ENCODE measurements around the gene DNAJB8.

Gene DNAJB8

DNA sequence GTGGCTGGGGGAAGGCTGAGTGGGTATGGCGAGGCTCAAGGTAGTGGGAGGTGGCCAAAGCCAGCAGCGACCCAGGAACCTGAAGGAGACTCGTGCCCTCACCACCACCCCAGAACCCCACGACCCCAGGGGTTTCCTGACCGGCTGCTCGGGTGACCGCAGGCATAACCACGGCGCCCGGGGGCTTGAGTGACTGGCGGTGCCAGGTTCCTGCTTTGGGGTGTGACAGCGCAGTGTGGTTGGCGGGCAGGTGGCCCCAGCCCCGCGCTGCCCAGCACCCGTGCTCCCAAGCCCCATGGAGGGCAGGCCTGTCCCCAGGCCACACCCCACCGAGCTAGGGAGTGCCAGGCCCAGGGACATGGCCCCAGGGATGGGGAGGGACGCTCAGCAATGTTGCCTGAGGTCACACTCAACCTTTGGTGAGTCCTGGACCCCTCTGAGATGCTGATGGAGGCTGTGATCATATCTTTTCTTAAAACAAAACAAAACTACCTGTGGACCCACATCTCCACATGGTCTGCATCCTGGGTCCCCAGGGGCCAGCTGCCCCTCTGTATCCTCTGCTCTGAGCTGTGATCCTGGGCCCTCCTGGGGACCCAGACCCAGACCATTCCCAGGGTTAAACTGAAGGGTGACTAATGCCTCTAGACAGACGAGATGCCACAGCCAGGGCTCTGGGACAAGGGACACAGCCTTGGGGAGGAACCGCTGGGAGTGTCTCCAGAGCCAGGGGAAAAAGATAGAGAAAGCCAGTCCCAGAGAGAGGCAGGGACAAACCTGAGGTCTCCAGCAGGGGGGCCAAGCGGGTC is 13.0 kb downstream of the DNAJB8 start:
- no peak for DNase-seq (ENCODE audit: low spot score)
- H3K4me3 ChIP-seq, result no peak overlapping the region
- TF ChIP-seq, protein P1, sequence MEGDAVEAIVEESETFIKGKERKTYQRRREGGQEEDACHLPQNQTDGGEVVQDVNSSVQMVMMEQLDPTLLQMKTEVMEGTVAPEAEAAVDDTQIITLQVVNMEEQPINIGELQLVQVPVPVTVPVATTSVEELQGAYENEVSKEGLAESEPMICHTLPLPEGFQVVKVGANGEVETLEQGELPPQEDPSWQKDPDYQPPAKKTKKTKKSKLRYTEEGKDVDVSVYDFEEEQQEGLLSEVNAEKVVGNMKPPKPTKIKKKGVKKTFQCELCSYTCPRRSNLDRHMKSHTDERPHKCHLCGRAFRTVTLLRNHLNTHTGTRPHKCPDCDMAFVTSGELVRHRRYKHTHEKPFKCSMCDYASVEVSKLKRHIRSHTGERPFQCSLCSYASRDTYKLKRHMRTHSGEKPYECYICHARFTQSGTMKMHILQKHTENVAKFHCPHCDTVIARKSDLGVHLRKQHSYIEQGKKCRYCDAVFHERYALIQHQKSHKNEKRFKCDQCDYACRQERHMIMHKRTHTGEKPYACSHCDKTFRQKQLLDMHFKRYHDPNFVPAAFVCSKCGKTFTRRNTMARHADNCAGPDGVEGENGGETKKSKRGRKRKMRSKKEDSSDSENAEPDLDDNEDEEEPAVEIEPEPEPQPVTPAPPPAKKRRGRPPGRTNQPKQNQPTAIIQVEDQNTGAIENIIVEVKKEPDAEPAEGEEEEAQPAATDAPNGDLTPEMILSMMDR (IDR thresholded peaks at IDR 0.05), result no peak
- H3K27ac ChIP-seq, result no peak overlapping the region

DNA sequence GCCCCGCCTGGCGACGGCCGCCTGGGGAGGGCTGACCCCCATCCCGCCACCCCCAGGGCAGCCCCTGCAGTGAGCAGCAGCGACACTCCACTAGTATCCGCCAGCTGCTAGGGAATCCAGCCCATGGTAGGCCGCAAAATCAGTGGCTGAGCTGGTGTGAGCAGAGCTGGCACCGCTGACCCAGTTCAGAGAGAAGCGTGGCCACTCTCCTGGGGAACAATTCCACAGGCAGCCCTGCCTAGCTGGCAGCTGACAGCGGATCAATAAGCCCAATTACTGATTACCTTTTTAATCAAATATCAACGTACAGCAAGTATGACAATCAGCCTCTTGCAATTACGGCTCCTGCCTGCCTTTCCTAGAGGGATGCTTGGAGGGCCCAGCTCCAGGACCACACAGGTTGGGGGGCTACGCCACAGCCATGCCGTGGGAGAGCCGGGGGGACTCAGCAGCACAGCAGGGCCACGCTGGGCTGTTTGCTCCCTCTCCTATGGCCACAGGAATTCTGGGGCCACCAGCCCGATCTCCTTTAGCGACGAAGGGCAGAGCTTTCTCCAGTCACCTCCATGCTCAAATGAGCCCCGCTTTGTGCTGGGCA is 13.9 kb downstream of the DNAJB8 start:
- H3K4me3 ChIP-seq, result no peak overlapping the region
- TF ChIP-seq, protein P1 (IDR thresholded peaks at IDR 0.05), result no peak
- H3K27ac ChIP-seq, result no peak overlapping the region
- no peak for DNase-seq (ENCODE audit: low spot score)

DNA sequence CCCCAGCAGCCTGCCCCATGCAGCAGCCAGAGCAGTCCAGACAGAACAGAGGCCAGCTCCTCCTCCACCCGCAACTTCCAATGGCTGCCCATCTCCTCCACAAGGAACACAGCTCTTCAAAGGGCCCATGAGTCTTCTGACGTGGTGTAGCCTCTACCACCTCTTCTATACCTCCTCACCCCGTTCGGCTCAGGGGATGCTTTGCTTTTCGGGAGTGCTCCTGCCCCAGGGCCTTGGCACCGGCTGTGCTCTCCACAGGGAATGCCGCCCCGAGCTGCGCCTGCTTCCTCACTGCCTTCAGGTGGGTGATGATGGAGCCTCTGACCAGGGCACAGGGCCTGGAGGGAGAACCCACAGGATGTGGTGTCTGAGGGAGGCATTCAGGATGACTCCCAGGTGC is 14.6 kb downstream of the DNAJB8 start:
- Histone ChIP-seq H3K27ac (no peak overlapping the region), H3K4me3 (no peak overlapping the region)
- no peak for DNase-seq (ENCODE audit: low spot score)
- TF ChIP-seq, protein P1 (IDR thresholded peaks at IDR 0.05), result no peak

DNA sequence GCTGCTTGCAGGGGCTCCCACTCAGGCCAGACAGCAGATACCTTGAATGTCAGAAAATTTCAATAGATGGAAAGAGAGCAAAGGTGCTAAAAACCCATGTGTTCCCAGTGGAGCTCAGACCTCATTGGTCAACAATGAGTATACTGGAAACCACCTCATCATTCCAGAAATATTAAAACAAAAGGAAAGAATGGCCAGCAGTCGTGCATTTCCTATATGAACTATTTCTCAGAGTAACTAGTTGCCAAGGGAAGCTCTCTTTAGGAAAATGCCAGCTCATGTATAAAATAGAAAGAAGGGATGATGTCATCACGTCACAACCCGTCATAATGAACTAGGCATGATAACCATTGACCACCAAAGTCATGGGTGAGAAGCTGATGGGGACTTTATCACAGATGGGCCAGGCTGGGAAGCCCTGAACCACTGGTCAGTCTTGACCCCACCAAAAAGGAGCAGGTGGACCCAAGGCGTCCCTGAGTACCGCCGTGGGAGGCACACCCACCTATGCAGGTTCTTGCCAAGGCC is 17.5 kb downstream of the DNAJB8 start:
- Histone ChIP-seq H3K4me3 (no peak overlapping the region), H3K27ac (no peak overlapping the region)
- DNase-seq (ENCODE audit: low spot score), result no peak
- TF ChIP-seq, protein P1 (IDR thresholded peaks at IDR 0.05), result no peak

DNA sequence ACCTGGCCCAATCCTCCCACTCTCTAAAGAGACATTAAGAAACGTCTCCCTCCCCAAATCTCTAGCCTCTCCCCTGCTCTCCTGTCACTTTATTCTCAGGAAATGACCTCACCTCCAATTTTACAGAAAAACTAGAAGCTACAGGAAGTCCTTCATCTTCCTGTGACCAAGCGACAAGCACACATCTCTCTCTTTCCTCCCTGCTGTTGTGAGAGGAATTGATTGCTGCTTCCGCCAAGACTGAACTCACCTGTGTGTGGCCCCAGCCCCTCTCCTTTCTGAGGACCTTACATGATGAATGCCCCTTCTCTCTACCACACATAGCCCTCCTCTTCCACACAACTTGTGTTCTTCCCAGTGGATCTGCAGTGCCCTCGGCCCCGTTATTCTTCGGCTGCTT is 18.2 kb downstream of the DNAJB8 start:
- TF ChIP-seq, protein P1 (IDR thresholded peaks at IDR 0.05), result no peak
- no peak for DNase-seq (ENCODE audit: low spot score)
- H3K4me3 ChIP-seq, result no peak overlapping the region

DNA sequence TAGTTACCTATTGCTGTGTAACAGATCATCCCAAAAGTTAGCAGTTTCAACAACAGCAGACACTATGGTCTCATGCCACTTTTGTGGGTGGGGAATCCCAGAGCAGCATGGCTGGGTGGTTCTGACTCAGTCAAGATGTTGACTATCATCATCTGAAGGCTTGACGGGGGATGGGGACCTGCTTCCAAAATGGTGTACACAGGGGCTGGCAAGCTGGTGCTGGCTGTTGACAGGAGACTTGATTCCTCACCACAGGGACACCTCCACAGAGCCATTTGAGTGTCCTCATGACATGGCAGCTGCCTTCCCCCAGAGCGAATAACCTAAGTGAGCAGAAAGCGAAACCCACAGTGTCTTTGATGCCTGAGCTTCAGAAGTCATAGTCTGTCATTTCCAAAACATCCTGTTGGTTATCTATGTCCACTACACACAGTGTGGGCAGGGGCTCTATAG is 19.1 kb downstream of the DNAJB8 start:
- no peak for DNase-seq (ENCODE audit: low spot score)
- TF ChIP-seq, protein P1 (IDR thresholded peaks at IDR 0.05), result no peak
- H3K4me3 ChIP-seq, result no peak overlapping the region
- H3K27ac ChIP-seq, result no peak overlapping the region

More for the DNA sequence above, 18.2 kb downstream of the DNAJB8 start:
- H3K27ac ChIP-seq, result no peak overlapping the region
